ENCODE data around the gene NAB2.

Gene NAB2

DNA sequence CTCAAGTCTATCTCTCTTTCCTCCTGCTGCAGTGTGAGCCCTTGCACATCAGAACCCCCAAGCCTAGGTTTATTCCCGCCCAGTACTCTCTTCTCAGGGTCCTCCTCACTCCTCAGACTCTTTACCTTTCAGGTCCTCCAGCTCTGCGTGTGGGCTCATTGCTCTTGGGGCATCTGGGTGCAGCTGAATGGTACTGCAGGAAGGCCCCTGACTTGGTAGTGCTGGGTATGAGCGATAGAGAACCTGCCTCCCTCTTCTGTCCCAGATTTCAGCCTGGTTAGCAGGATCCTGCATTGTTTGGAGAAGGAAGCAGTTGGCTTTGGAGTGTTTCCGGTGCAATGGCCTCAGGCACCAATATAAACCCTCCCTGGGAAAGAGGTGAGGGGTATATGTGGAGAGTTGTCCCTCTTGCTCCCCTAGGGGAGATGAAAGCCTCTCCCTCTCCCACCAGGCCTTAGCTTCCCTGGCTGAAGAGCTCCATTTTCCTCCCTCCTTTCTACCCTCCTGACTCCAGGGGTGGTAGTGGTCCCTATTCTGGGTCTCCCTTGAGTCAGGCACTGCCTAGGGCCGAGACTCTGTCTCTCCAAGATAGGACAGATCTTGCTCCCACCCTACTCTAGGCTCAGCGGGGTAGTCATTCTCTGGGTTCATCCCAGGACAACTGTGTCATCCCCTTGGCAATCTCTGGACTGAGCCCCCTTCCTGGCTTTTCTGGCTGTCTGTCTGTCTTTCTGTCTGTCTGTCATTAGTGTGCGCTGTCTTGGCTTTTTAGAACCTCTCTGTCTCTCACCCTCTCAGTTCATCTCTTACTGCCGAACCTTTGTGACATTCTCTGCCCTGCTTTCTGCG is 43.2 kb downstream of the NAB2 start:
- DNase-seq (ENCODE audit: low read depth), result no peak

DNA sequence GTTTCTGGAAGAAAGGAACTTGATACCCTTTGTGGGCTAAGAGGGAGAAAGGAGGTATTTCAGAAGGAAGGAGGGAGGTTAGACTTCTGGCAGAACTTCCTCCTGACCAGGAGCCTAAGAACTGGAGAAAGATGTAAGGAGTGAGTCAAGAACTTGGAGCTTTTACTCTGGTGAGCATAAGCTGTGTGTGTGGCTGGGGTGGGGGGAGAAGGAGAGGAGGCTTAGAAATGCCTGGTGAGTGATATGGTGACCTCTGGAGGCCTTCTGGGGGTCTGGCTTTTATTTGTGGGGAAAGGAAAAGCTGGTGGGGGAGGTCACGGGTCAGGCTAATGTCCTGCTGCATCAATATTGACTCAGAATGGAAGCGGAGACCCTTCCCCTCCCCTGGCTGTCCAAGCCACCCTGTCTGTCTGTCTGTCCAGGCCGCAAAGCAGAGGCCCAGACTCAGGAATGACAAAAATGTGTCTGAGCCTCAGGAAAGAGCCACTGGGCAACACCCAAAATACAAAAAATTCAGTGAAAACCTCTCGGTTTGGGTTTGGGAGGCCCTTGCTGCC is 44.2 kb downstream of the NAB2 start:
- no peak for DNase-seq (ENCODE audit: low read depth)

DNA sequence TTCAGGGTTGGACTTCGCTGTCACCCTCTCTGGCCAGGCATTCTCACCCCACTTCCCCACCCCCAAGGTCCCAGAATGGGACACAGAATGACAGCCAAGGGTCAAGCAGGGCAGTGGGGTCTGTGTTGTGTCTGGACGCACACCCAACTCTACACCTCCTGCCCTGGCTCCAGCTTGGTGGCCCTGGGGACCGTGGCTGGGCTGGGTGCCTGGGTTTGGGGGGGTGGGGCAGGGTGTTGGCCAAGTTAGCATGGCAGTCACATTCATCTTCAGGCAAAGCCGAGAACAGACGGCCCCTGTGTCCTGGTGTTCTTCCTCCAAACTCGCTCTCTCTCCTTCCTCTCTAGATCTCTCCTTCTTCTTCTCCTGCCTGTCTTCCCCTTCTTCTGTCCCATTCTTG is 45.0 kb downstream of the NAB2 start:
- DNase-seq (ENCODE audit: low read depth), result no peak

DNA sequence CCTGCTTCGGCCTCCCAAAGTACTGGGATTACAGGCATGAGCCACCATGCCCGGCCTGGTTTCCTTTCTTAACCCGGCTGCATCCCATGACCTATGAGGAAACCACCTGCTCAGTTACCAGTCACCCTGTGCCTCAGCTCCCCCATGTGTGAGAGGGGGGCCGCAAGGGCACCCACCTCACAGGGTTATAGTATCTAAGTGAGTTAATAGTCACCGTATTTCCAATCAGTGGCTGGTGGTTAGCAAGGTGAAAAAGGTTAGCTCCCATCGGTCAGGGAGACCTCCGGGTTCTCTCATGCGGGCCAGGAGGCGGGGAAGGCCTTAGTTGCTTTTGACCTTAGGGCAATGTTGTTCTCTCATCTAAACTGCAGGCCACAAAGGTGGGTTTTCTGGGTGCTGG is 46.0 kb downstream of the NAB2 start:
- no peak for DNase-seq (ENCODE audit: low read depth)

DNA sequence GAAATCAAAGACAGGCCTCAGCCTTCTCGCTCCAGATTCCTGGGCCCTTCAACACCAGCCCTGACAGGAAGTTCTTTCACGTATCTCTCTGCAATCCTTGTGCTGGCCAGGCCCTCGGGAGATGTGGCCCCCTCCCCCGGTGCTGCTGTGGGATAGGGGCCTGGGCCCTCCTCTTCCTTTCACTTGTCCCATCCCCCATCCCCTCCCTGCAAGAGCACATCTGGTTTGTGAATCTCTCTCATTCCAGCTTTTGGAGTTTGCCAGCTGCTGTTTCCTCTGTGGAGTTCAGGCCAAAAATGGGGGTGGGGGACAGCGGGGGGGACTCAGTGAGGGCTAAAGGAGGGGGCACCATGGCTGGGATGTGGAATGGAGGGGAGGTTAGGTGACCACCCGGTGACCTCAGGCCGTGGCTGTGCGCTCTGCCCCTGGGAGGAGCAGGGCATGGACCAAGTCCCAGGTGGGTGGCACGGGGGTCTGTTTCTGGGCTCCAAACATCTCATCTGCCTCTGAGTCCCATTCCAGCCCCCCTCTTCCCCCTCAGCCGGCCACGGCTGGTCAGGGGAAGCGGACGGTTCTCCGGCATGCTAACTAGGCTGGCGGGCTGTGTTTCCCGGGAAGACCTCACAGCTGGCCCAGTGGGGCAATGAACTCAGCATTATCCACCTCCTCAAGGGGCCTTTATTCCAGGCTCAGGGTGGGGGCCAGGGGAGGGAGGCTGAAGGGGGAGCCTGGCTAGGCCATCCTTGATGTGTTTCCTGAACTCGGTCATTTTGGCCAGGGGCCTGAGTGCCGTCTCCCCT is 46.8 kb downstream of the NAB2 start:
- DNase-seq (ENCODE audit: low read depth), result no peak

DNA sequence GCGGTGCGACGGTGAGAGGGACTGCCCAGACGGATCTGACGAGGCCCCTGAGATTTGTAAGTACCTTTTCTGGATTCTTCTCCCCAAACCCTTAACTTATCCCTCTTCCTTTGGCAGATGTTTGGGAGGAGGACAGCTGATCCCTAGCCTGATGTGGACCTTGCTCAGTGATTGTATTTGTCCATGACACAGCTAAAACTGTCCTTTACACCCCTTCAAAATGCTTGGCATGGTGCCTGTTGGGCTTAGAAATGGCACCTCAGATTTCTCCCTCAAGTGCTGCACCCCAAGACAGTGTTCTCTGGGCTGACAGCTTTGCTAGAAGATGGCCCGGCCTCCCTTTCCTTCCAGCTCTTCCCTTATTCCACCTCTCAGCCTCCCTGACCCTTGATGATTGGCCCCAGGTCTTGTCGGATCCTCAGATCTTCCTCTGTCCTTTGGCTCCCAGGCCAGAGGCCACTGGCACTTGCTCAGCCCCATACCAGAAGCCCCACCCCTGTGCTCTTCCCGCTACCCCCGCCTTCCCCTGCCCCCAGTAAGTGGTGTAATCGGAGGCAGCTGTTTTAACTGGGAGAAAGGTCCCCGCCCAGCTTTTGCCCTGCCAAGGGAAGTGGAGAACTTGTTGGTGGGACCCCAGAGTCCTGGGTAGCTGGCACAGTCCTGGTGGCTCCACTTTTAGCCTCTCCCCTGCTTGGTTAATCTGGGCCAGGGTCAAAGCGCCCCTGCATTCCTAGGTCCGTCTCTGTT is 49.8 kb downstream of the NAB2 start:
- DNase-seq (ENCODE audit: low read depth), result no peak

DNA sequence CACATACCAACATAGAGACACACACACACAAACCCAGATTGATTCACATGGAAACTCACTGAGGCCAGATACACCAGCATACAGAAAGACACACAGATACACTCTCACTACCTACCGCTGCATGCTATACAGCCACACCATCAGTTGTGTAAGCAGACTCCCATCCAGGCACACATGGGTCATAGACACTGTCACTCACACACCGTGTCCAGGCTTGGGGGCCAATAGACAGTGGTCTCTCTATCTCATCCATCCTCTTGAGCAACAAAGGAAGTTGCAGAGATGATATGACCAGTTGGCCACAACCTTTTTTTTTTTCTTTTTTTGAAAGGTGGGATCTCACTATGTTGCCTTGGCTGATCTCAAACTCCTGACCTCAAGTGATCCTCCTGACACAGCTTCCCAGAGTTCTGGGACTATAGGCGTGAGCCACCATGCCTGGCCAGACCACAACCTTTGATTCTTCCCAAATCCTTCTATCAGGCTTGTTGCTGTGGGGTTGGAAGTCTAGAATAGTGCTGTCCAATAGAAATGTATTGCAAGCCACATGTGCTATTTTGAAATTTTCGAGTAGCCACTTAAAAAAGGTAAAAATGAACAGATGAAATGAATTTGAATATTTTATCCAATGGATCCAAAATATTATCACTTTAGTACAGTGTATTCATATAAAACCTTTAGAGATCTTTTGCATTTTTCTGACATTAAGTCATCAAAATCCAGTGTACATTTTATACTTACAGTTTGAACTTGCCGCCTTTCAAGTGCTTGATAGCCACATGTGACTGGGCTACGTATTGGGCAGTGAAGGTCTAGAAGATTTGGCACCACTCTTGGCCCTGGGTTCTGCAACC is 51.1 kb downstream of the NAB2 start:
- no peak for DNase-seq (ENCODE audit: low read depth)

DNA sequence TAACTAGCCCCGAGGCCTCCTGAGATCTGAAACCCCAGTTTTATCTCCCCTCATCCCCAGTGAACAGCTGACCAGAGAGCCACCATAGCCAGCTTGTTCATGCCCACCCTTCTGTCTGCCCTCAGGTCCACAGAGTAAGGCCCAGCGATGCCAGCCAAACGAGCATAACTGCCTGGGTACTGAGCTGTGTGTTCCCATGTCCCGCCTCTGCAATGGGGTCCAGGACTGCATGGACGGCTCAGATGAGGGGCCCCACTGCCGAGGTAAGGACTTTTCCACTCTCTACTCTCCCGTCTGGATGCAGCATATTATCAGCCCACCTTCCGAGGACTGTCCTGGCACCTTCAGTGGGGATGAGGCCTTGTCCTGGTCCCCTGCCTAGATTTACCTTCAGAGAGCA is 52.3 kb downstream of the NAB2 start:
- DNase-seq (ENCODE audit: low read depth), result no peak

DNA sequence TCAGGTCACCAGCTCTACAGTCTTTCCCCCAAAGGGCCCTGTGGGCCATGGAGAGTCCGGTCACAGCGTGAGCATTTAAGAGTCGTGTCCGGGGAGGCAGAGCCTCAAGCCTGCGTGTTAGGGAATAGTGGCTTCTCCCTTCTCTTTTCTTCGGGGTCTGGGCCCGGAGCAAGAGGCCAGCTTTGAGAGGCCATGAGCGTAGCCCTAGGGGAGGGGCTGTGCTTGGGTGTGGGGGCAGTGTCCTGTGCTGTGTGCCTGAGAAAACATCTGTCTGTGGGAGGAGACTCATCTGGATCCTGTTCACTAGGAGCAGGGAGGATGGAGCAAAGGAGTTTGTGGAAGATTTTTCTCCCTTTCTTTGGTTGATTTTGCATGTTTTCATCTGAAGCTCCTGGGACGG is 53.2 kb downstream of the NAB2 start:
- no peak for DNase-seq (ENCODE audit: low read depth)

DNA sequence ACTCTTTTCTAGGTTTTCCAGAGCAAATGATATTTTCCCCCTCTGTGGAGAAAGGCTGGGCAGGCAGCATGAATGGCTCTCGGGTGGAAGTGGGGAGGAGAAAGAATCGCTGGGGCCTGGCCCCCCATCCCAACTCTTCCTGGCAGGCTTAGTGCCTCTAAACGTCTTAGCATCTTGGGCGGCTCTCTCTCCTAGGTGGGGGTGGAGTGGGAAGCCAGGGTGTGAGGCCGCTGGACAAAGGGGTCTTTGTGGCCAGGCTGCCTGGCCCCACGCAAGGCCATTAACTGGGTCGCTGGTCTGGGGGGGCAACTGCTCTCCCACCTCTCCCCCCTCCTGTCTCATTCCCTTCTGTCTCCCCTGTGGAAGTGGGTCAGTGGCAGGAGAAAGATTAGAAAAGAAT is 53.8 kb downstream of the NAB2 start:
- no peak for DNase-seq (ENCODE audit: low read depth)

DNA sequence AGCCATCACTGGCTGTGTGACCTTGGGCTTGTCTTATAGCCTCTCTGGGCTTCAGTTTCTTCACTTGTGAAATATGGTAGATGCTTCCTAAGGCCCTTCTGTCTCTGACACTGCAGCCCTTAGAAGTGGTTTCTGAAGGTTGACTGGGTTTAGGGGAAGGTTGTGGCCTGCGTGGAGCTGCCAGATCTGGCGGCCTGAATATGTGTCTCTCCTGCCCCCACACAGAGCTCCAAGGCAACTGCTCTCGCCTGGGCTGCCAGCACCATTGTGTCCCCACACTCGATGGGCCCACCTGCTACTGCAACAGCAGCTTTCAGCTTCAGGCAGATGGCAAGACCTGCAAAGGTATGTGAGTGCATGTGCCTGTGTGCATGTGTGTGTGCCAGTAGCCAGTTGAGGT is 54.5 kb downstream of the NAB2 start:
- DNase-seq (ENCODE audit: low read depth), result no peak

All from stimulated activated CD8-positive, alpha-beta memory T cell treated with anti-CD3 and anti-CD28 coated beads, Interleukin-15, amount 100 ng/mL, for 1 hour (primary cell).